Endothelial cell (in vitro differentiated cells): ENCODE measurements around the gene FOSL1. TPM values are rescaled to one million over a fixed set of nuclear protein-coding genes. Genes with fewer than 3 reads are reported as not detected.

ENCODE experiments used
- DNase-seq: peaks from one replicate; pipeline ENCODE4 v3.0.0; 2021; ENCODE audit warnings: low spot score
- H3K27ac Mint-ChIP-seq: one replicate; pipeline ENCODE4 v1.8.0; 2021; ENCODE audit warnings: mixed read lengths, inconsistent platforms; ENCODE audit not compliant: unreplicated experiment
- H3K27me3 Mint-ChIP-seq: one replicate; pipeline ENCODE4 v1.8.0; 2021; ENCODE audit warnings: mild to moderate bottlenecking, moderate library complexity, mixed read lengths, inconsistent platforms; ENCODE audit not compliant: unreplicated experiment
- H3K36me3 Mint-ChIP-seq: one replicate; pipeline ENCODE4 v1.8.0; 2021; ENCODE audit warnings: mild to moderate bottlenecking, low read depth, mixed read lengths, inconsistent platforms; ENCODE audit not compliant: unreplicated experiment
- H3K4me1 Mint-ChIP-seq: one replicate; pipeline ENCODE4 v1.8.0; 2021; ENCODE audit warnings: mild to moderate bottlenecking, mixed read lengths, inconsistent platforms; ENCODE audit not compliant: unreplicated experiment
- H3K4me3 Mint-ChIP-seq: one replicate; pipeline ENCODE4 v1.8.0; 2021; ENCODE audit warnings: mild to moderate bottlenecking, mixed read lengths, inconsistent platforms; ENCODE audit not compliant: unreplicated experiment
- H3K9me3 Mint-ChIP-seq: one replicate; pipeline ENCODE4 v1.8.0; 2021; ENCODE audit warnings: mixed read lengths, inconsistent platforms; ENCODE audit not compliant: unreplicated experiment
- total RNA-seq: library from RNA; stranded (reverse); fragmentation: NEBNext Ultra II Directional; extraction: Animal tissue kit (Norgen Biotek cat#: 25700); gene quantifications from one replicate; pipeline ENCODE4 v1.2.1, GENCODE V29; 2021; ENCODE audit not compliant: unreplicated experiment
- TF ChIP-seq, protein P1 (sequence below): fragments of 200-600 bp; sonication (generic); IDR thresholded peaks from one replicate; pipeline ENCODE4 v1.5.0; 2021; ENCODE audit warnings: antibody characterized with exemption; ENCODE audit not compliant: unreplicated experiment

Gene FOSL1
- total RNA-seq, 1 donor from 2014 or later = 1.3 TPM

DNA sequence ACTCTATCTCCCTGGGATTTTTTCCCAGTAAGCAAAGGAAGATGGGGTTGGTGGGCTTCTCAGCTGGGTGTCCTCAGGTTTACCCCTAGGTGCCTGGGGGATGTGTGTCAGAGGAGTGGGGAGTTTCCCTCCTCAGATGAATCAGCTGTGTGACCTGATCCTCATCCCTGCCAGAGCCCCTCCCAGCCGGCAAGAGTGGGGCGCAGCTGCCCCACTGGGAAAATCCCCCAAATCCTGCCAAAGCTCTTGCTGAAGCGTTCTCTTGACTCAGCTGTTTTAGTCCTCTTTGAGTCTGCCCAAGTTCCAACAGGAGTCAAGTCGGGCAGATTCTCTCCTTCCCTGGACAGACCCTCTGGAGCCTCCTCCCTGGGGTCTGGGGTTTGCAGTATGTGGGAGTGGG, 12.7 kb upstream of the FOSL1 start:
- TF ChIP-seq, protein P1, sequence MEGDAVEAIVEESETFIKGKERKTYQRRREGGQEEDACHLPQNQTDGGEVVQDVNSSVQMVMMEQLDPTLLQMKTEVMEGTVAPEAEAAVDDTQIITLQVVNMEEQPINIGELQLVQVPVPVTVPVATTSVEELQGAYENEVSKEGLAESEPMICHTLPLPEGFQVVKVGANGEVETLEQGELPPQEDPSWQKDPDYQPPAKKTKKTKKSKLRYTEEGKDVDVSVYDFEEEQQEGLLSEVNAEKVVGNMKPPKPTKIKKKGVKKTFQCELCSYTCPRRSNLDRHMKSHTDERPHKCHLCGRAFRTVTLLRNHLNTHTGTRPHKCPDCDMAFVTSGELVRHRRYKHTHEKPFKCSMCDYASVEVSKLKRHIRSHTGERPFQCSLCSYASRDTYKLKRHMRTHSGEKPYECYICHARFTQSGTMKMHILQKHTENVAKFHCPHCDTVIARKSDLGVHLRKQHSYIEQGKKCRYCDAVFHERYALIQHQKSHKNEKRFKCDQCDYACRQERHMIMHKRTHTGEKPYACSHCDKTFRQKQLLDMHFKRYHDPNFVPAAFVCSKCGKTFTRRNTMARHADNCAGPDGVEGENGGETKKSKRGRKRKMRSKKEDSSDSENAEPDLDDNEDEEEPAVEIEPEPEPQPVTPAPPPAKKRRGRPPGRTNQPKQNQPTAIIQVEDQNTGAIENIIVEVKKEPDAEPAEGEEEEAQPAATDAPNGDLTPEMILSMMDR = no peak
- Mint-ChIP-seq H3K36me3 (peaks cover 5% of the 10 kb centered on the region), H3K27ac (no peak overlapping the region), H3K9me3 (no peaks in the 10 kb centered on the region), H3K4me1 (peaks cover 9% of the 10 kb centered on the region), H3K27me3 (peaks cover 6% of the 10 kb centered on the region), H3K4me3 (no peak overlapping the region)
- DNase-seq = no peak

DNA sequence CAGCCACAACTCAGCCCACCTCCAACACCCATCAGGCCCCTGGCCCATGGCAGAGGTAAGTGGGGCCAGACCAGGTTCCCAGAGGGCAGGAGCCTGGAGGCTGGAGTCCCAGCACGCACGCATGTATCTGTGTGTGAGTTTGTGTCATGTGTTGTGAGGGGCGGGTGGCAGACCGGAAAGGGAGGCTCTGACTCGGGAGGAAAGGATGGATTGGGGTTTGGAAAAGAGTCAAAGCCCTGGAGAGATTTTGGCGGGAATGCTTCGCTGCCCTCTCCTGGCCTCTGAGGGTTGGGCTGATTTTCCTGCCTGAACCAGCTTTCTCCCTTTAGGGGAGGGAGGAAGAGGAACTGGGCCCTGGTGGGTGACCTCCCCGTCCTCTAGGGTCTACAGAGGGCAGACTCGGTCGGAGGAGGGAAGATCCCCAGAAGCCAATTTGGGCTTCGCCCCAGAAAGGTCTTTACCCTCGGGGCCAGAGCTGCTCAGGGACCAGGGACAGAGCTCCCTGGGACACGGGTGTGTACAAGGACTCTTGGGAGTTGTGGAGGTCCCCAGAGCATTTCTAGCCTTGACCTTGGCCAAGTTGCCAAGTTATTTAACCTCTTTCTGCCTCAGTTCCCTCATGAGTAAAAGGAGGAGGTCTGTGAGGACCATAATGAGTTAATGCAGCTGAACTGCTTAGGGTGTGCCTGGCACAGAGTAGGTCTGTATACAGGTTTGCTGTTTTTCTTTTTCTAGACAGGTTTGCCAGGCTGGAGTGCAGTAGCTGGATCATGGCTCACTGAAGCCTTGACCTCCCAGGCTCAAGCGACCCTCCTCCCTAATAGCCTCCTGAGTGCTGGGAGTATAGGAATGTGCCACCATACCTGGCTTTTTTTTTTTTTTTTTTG, 11.7 kb upstream of the FOSL1 start:
- H3K27ac Mint-ChIP-seq = no peak overlapping the region
- no peaks in the 10 kb centered on the region for H3K9me3 Mint-ChIP-seq
- no peak overlapping the region for H3K4me3 Mint-ChIP-seq
- no peak for DNase-seq
- H3K36me3 Mint-ChIP-seq = peaks cover 5% of the 10 kb centered on the region
- TF ChIP-seq, protein P1 = no peak
- H3K27me3 Mint-ChIP-seq = peaks cover 4% of the 10 kb centered on the region
- peaks cover 9% of the 10 kb centered on the region for H3K4me1 Mint-ChIP-seq

DNA sequence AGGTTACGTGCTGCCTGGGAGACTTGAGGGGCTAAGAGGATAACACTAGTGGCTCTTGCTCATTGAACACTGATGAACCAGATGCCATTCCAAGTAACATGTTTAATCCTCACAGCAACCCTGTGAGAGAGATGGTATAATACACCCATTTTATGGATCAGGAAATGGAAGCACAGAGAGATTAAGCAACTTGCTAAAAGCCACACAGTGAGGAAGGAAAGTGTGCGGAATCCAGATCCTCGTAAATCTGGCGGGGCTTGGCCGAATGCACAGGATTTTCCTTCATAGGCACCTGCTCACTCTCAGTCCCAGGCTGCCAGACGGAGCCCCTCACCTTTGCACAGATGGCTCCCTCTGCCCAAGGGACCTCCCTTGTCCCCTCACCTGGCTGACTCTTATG, 7.7 kb upstream of the FOSL1 start:
- Mint-ChIP-seq H3K36me3 (no peaks in the 10 kb centered on the region), H3K27ac (no peak overlapping the region), H3K4me1 (no peaks in the 10 kb centered on the region), H3K9me3 (no peaks in the 10 kb centered on the region), H3K4me3 (no peak overlapping the region), H3K27me3 (peaks cover 4% of the 10 kb centered on the region)
- DNase-seq = no peak
- TF ChIP-seq, protein P1 = no peak

DNA sequence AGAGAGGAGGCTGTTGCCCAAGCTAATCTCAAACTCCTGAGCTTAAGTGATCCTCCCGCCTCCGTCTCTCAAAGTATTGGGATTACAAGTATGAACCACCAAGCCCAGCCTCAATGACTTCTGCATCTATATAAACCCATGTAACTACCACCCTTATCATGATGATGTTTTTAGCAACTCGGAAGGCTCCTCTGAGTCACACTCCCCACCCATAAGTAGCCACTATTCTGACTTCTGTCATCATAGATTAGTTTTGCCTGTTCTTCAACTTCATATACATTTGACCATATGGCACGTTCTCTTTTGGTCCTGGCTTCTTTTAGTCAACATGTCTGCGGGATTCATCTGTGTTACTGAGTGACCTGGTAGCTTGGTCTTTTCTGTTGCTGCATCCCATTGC, 6.4 kb upstream of the FOSL1 start:
- no peak overlapping the region for H3K27ac Mint-ChIP-seq
- peaks cover 11% of the 10 kb centered on the region for H3K27me3 Mint-ChIP-seq
- DNase-seq = no peak
- no peaks in the 10 kb centered on the region for H3K4me1 Mint-ChIP-seq
- TF ChIP-seq, protein P1 = no peak
- H3K36me3 Mint-ChIP-seq = no peaks in the 10 kb centered on the region
- no peak overlapping the region for H3K4me3 Mint-ChIP-seq
- H3K9me3 Mint-ChIP-seq = no peaks in the 10 kb centered on the region

DNA sequence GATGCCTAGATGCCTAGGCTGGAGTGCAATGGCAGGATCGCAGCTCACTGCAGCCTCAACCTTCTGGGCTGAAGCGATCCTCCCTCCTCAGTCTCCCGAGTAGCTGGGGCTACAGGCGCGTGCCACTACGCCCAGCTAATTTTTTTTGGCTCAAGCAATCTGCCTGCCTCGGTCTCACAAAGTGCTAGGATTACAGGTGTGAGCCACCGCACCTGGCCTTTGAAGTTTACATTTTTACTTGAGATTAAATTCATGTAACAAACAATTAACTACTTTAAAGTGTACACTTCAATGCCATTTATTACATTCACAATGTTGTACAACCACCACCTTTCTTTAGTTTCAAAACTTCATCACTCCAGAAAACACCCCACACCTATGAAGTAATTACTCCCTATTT, 3.5 kb upstream of the FOSL1 start:
- TF ChIP-seq, protein P1 = no peak
- no peak overlapping the region for H3K27ac Mint-ChIP-seq
- H3K36me3 Mint-ChIP-seq = no peaks in the 10 kb centered on the region
- H3K4me3 Mint-ChIP-seq = no peak overlapping the region
- DNase-seq = no peak
- H3K27me3 Mint-ChIP-seq = peaks cover 16% of the 10 kb centered on the region
- H3K9me3 Mint-ChIP-seq = no peaks in the 10 kb centered on the region
- H3K4me1 Mint-ChIP-seq = peaks cover 2% of the 10 kb centered on the region
